Measurements from ENCODE around the gene ROGDI.
A peak's percentile ranks its signal among the peaks of the same experiment; 100 is the strongest.

ROGDI gene

DNA sequence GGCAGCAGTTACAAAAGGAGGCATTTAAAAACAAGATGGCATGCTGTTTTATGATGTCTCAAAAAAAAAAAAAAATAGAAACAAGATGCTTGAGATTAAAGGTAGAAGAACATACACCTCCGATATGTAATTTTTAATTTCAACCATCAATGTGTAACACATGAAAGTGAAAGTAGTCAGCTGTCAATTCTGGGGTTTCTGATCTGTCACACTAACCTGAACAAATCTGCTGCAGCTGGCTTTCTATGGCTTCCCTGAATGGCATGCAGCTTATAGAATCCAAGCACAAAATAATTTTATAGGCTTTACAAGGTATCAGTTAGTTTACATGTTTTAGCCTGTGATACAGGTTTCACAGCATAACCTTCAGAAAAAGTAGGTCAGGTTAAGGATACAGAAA lies 31.2 kb upstream of the ROGDI start:
- H3K27me3 ChIP-seq (ENCODE audit: control insufficient read depth, insufficient read depth, low read length): no peaks in the 10 kb centered on the region
- H2AFZ ChIP-seq: no peak overlapping the region
- no peak overlapping the region for H3K27ac ChIP-seq
- peaks cover 12% of the 10 kb centered on the region for H3K79me2 ChIP-seq
- H3K4me3 ChIP-seq (ENCODE audit: low read depth, low read length): peak overlapping the region; percentile 24
- H3K36me3 ChIP-seq (ENCODE audit: control insufficient read depth, insufficient read depth, low read length): no peaks in the 10 kb centered on the region
- H3K9ac ChIP-seq: no peak overlapping the region
- H3K4me2 ChIP-seq (ENCODE audit: low read length): peak overlapping the region; percentile 28
- no peaks in the 10 kb centered on the region for H3K9me3 ChIP-seq (ENCODE audit: control insufficient read depth, low read length)
- TF ChIP-seq, protein P1, sequence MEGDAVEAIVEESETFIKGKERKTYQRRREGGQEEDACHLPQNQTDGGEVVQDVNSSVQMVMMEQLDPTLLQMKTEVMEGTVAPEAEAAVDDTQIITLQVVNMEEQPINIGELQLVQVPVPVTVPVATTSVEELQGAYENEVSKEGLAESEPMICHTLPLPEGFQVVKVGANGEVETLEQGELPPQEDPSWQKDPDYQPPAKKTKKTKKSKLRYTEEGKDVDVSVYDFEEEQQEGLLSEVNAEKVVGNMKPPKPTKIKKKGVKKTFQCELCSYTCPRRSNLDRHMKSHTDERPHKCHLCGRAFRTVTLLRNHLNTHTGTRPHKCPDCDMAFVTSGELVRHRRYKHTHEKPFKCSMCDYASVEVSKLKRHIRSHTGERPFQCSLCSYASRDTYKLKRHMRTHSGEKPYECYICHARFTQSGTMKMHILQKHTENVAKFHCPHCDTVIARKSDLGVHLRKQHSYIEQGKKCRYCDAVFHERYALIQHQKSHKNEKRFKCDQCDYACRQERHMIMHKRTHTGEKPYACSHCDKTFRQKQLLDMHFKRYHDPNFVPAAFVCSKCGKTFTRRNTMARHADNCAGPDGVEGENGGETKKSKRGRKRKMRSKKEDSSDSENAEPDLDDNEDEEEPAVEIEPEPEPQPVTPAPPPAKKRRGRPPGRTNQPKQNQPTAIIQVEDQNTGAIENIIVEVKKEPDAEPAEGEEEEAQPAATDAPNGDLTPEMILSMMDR (IDR thresholded peaks at IDR 0.05): no peak
- peaks cover 26% of the 10 kb centered on the region for H3K4me1 ChIP-seq

GRCh38 chr16:4832698-4833343 lies 30.4 kb upstream of the ROGDI start:
- H3K36me3 ChIP-seq (ENCODE audit: control insufficient read depth, insufficient read depth, low read length): no peaks in the 10 kb centered on the region
- H3K27ac ChIP-seq: peak overlapping the region; percentile 67
- no peak overlapping the region for H3K4me3 ChIP-seq (ENCODE audit: low read depth, low read length)
- no peak overlapping the region for H3K9ac ChIP-seq
- no peaks in the 10 kb centered on the region for H3K27me3 ChIP-seq (ENCODE audit: control insufficient read depth, insufficient read depth, low read length)
- peak overlapping the region; percentile 29 for H3K4me2 ChIP-seq (ENCODE audit: low read length)
- no peak overlapping the region for H2AFZ ChIP-seq
- no peaks in the 10 kb centered on the region for H3K9me3 ChIP-seq (ENCODE audit: control insufficient read depth, low read length)
- peaks cover 26% of the 10 kb centered on the region for H3K4me1 ChIP-seq
- H3K79me2 ChIP-seq: peaks cover 16% of the 10 kb centered on the region
- TF ChIP-seq, protein P1 (IDR thresholded peaks at IDR 0.05): no peak

DNA sequence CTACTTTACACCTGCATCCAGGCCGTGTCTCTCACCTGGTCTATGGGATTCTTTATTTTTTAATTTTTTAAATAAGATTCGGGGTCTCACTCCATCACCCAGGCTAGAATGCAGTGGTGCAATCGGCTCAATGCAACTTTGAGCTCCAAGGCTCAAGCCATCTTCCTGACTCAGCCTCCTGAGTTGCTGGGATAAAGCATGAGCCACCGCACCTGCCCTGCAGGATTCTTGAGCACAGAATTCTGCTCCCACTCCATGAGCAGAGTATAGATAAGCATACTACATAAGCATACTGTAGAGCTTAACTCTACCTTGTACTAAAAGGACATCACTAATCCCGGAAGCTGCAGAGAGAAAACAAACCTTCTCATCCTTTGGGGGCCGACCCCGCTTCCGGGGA lies 29.2 kb upstream of the ROGDI start:
- H3K36me3 ChIP-seq (ENCODE audit: control insufficient read depth, insufficient read depth, low read length): no peaks in the 10 kb centered on the region
- no peak overlapping the region for H3K27ac ChIP-seq
- H3K79me2 ChIP-seq: peaks cover 21% of the 10 kb centered on the region
- H3K4me2 ChIP-seq (ENCODE audit: low read length): no peak overlapping the region
- no peak overlapping the region for H3K4me3 ChIP-seq (ENCODE audit: low read depth, low read length)
- TF ChIP-seq, protein P1 (IDR thresholded peaks at IDR 0.05): no peak
- H3K9ac ChIP-seq: no peak overlapping the region
- no peaks in the 10 kb centered on the region for H3K9me3 ChIP-seq (ENCODE audit: control insufficient read depth, low read length)
- H3K4me1 ChIP-seq: peaks cover 26% of the 10 kb centered on the region
- no peaks in the 10 kb centered on the region for H3K27me3 ChIP-seq (ENCODE audit: control insufficient read depth, insufficient read depth, low read length)
- no peak overlapping the region for H2AFZ ChIP-seq

DNA sequence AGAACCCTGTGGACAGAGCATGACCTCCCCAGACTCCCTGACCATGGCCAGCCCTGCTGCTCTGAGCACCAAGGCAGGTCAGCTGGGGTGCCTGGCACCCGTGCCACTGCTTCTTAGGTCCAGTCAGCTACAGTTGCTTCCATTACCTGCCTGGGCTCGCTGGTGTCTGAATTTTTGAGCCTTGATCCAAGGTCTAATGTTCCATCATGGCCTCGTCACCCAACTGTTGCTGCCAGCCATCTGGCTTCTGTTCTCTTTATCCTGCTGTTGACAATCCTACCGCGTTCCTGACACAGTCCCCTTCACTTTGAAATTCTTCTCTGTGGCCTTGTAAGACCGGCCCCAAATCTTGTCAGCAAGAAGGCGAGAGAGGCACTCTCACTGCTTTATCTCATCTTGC lies 28.0 kb upstream of the ROGDI start:
- H3K9ac ChIP-seq: no peak overlapping the region
- no peak overlapping the region for H3K27ac ChIP-seq
- H3K4me2 ChIP-seq (ENCODE audit: low read length): no peak overlapping the region
- H3K4me1 ChIP-seq: peaks cover 26% of the 10 kb centered on the region
- no peak overlapping the region for H2AFZ ChIP-seq
- no peaks in the 10 kb centered on the region for H3K36me3 ChIP-seq (ENCODE audit: control insufficient read depth, insufficient read depth, low read length)
- no peak overlapping the region for H3K4me3 ChIP-seq (ENCODE audit: low read depth, low read length)
- no peaks in the 10 kb centered on the region for H3K27me3 ChIP-seq (ENCODE audit: control insufficient read depth, insufficient read depth, low read length)
- no peaks in the 10 kb centered on the region for H3K9me3 ChIP-seq (ENCODE audit: control insufficient read depth, low read length)
- H3K79me2 ChIP-seq: peaks cover 23% of the 10 kb centered on the region
- TF ChIP-seq, protein P1 (IDR thresholded peaks at IDR 0.05): no peak
